AG09319 (cell line): ENCODE data around the gene PUM1.

ENCODE experiments used
- DNase-seq: peaks from one replicate; pipeline ENCODE4 v3.0.0-alpha.2; 2010; ENCODE audit warnings: low read depth; ENCODE audit errors: extremely low read depth
- TF ChIP-seq, protein P1 (sequence below): IDR thresholded peaks from 2 replicates; pipeline ENCODE4 v1.5.1; 2011; ENCODE audit warnings: low read depth, mild to moderate bottlenecking, inconsistent platforms, low read length, moderate library complexity

The PUM1 gene

GRCh38 chr1:30891227-30891552 lies 174.3 kb downstream of the PUM1 start:
- no peak for DNase-seq
- TF ChIP-seq, protein P1, sequence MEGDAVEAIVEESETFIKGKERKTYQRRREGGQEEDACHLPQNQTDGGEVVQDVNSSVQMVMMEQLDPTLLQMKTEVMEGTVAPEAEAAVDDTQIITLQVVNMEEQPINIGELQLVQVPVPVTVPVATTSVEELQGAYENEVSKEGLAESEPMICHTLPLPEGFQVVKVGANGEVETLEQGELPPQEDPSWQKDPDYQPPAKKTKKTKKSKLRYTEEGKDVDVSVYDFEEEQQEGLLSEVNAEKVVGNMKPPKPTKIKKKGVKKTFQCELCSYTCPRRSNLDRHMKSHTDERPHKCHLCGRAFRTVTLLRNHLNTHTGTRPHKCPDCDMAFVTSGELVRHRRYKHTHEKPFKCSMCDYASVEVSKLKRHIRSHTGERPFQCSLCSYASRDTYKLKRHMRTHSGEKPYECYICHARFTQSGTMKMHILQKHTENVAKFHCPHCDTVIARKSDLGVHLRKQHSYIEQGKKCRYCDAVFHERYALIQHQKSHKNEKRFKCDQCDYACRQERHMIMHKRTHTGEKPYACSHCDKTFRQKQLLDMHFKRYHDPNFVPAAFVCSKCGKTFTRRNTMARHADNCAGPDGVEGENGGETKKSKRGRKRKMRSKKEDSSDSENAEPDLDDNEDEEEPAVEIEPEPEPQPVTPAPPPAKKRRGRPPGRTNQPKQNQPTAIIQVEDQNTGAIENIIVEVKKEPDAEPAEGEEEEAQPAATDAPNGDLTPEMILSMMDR: no peak

GRCh38 chr1:30890502-30891226 lies 174.9 kb downstream of the PUM1 start:
- no peak for DNase-seq
- TF ChIP-seq, protein P1: no peak

- no peak for DNase-seq
- TF ChIP-seq, protein P1: no peak
Measured at GRCh38 chr1:30889511-30889910, 176.0 kb downstream of the PUM1 start.

- DNase-seq: no peak
- TF ChIP-seq, protein P1: no peak
Measured at GRCh38 chr1:30888975-30889374, 176.5 kb downstream of the PUM1 start.

GRCh38 chr1:30888391-30888790 lies 177.1 kb downstream of the PUM1 start:
- TF ChIP-seq, protein P1: no peak
- peak; percentile 91 for DNase-seq

DNA sequence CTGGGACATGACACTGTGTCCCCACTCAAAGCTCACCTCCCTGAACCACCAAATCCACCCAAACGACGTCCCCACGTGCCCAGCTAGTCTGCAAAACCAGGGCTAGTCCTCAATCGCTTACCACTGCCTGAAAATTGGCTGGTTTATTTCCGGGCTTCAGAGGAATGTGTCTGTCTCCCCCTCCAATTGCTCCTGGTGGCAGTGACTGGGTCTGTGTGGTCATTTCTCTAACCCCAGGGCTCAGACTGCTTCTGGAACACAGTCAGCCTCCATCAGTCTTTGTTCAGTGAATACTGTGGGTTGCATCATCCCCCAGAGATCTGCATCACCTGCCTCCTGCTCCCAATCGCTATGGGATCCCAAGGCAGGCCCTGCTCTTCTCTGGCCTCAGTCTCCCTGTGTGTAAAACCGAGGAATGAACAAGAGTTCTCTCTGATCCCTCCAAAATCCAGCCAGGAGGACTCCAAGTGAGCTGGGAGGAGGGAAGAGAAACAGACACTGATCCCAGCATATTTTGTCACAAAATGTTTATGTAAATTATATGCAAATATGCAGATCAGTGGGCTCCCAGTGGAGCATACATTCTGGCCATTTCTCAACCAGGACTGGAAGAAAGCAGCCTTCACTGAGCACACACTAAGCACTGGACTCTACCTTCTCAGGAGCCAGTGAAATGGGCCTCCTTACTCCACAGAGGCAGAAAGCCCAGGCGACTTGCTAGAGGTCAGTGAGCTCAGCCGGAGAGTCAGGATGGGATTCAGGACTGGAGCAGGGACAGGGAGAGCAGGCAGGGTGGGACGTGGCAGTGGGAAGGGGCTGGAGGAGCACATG lies 177.8 kb downstream of the PUM1 start:
- no peak for DNase-seq
- TF ChIP-seq, protein P1: no peak
